Measurements from ENCODE around the gene GRK5. TPM values are rescaled to one million over a fixed set of nuclear protein-coding genes. Genes with fewer than 3 reads are reported as not detected.

GRK5 gene
- total RNA-seq, 1 experiment from 2014 or later = 2.3 TPM

DNA sequence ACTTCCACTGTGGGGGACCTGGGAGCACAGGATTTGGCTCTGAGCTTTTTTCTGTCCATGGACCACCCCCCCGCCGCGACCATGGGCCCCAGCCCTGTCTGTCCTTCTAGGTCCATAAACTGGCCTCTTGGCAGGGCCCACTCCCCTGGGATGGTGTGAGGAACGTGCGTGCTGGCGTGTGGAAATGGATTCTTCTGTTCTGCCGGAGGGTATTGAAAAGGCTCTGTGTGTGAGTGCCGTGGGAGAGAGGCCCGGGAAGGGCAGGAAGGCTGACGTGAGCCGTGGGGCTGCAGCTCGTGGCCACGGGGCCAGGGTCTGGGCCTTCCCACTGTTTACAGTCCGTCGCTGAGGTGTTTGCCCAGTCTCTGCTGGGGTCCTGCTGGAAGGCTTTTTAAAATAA lies 123.7 kb downstream of the GRK5 start (continued):
- TF ChIP-seq EMX1 (CRISPR knock-in tag; IDR thresholded peaks at IDR 0.05) (no peak), CREB1 (CRISPR knock-in tag; IDR thresholded peaks at IDR 0.05) (no peak), JUN (CRISPR knock-in tag; IDR thresholded peaks at IDR 0.05) (no peak), ARID4B (CRISPR knock-in tag; IDR thresholded peaks at IDR 0.05; ENCODE audit: borderline replicate concordance) (no peak), FOXP4 (CRISPR knock-in tag; IDR thresholded peaks at IDR 0.05) (no peak), ZNF138 (CRISPR knock-in tag; conservative IDR thresholded peaks at IDR 0.05) (no peak)
- TF ChIP-seq, protein P1, sequence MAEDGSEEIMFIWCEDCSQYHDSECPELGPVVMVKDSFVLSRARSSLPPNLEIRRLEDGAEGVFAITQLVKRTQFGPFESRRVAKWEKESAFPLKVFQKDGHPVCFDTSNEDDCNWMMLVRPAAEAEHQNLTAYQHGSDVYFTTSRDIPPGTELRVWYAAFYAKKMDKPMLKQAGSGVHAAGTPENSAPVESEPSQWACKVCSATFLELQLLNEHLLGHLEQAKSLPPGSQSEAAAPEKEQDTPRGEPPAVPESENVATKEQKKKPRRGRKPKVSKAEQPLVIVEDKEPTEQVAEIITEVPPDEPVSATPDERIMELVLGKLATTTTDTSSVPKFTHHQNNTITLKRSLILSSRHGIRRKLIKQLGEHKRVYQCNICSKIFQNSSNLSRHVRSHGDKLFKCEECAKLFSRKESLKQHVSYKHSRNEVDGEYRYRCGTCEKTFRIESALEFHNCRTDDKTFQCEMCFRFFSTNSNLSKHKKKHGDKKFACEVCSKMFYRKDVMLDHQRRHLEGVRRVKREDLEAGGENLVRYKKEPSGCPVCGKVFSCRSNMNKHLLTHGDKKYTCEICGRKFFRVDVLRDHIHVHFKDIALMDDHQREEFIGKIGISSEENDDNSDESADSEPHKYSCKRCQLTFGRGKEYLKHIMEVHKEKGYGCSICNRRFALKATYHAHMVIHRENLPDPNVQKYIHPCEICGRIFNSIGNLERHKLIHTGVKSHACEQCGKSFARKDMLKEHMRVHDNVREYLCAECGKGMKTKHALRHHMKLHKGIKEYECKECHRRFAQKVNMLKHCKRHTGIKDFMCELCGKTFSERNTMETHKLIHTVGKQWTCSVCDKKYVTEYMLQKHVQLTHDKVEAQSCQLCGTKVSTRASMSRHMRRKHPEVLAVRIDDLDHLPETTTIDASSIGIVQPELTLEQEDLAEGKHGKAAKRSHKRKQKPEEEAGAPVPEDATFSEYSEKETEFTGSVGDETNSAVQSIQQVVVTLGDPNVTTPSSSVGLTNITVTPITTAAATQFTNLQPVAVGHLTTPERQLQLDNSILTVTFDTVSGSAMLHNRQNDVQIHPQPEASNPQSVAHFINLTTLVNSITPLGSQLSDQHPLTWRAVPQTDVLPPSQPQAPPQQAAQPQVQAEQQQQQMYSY (CRISPR knock-in tag; IDR thresholded peaks at IDR 0.05) = no peak
- TF ChIP-seq, protein P2, sequence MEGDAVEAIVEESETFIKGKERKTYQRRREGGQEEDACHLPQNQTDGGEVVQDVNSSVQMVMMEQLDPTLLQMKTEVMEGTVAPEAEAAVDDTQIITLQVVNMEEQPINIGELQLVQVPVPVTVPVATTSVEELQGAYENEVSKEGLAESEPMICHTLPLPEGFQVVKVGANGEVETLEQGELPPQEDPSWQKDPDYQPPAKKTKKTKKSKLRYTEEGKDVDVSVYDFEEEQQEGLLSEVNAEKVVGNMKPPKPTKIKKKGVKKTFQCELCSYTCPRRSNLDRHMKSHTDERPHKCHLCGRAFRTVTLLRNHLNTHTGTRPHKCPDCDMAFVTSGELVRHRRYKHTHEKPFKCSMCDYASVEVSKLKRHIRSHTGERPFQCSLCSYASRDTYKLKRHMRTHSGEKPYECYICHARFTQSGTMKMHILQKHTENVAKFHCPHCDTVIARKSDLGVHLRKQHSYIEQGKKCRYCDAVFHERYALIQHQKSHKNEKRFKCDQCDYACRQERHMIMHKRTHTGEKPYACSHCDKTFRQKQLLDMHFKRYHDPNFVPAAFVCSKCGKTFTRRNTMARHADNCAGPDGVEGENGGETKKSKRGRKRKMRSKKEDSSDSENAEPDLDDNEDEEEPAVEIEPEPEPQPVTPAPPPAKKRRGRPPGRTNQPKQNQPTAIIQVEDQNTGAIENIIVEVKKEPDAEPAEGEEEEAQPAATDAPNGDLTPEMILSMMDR (IDR thresholded peaks at IDR 0.05) = no peak

GRCh38 chr10:119333146-119333792 lies 125.9 kb downstream of the GRK5 start:
- POLR2A ChIA-PET = no interaction called here
- H3K4me1 Mint-ChIP-seq = no peaks in the 10 kb centered on the region
- H3K27me3 Mint-ChIP-seq (ENCODE audit: low read depth) = no peaks in the 10 kb centered on the region
- CTCF ChIA-PET = interaction anchor here (0.6 to 0.9 kb wide), 2 partner anchors 112 to 124 kb away, joined by 3 read pairs; no protein-coding TSS in a partner anchor
- no peaks in the 10 kb centered on the region for H3K9me3 Mint-ChIP-seq
- H3K36me3 Mint-ChIP-seq = no peaks in the 10 kb centered on the region
- H3K27ac Mint-ChIP-seq = 0 out of 2 replicates have a peak overlapping the region, but pooled peaks have one; percentile 23
- DNase-seq (ENCODE audit: low spot score) (no peak), ATAC-seq (peak; percentile 18; the same call in 1 of the 2 replicates)
- H3K4me3 Mint-ChIP-seq = no peak overlapping the region
- TF ChIP-seq, protein P3, sequence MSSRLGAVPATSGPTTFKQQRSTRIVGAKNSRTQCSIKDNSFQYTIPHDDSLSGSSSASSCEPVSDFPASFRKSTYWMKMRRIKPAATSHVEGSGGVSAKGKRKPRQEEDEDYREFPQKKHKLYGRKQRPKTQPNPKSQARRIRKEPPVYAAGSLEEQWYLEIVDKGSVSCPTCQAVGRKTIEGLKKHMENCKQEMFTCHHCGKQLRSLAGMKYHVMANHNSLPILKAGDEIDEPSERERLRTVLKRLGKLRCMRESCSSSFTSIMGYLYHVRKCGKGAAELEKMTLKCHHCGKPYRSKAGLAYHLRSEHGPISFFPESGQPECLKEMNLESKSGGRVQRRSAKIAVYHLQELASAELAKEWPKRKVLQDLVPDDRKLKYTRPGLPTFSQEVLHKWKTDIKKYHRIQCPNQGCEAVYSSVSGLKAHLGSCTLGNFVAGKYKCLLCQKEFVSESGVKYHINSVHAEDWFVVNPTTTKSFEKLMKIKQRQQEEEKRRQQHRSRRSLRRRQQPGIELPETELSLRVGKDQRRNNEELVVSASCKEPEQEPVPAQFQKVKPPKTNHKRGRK (CRISPR knock-in tag; IDR thresholded peaks at IDR 0.05; ENCODE audit: borderline replicate concordance) = no peak
- no peak for TF ChIP-seq ATF1 (CRISPR knock-in tag; IDR thresholded peaks at IDR 0.05)
- TF ChIP-seq PRRX2 (CRISPR knock-in tag; IDR thresholded peaks at IDR 0.05) = no peak
- TF ChIP-seq, protein P4, sequence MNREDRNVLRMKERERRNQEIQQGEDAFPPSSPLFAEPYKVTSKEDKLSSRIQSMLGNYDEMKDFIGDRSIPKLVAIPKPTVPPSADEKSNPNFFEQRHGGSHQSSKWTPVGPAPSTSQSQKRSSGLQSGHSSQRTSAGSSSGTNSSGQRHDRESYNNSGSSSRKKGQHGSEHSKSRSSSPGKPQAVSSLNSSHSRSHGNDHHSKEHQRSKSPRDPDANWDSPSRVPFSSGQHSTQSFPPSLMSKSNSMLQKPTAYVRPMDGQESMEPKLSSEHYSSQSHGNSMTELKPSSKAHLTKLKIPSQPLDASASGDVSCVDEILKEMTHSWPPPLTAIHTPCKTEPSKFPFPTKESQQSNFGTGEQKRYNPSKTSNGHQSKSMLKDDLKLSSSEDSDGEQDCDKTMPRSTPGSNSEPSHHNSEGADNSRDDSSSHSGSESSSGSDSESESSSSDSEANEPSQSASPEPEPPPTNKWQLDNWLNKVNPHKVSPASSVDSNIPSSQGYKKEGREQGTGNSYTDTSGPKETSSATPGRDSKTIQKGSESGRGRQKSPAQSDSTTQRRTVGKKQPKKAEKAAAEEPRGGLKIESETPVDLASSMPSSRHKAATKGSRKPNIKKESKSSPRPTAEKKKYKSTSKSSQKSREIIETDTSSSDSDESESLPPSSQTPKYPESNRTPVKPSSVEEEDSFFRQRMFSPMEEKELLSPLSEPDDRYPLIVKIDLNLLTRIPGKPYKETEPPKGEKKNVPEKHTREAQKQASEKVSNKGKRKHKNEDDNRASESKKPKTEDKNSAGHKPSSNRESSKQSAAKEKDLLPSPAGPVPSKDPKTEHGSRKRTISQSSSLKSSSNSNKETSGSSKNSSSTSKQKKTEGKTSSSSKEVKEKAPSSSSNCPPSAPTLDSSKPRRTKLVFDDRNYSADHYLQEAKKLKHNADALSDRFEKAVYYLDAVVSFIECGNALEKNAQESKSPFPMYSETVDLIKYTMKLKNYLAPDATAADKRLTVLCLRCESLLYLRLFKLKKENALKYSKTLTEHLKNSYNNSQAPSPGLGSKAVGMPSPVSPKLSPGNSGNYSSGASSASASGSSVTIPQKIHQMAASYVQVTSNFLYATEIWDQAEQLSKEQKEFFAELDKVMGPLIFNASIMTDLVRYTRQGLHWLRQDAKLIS (CRISPR knock-in tag; IDR thresholded peaks at IDR 0.05; ENCODE audit: borderline replicate concordance) = no peak
- TF ChIP-seq FOXP4 (CRISPR knock-in tag; IDR thresholded peaks at IDR 0.05) = no peak
- no peak for TF ChIP-seq ELF4 (CRISPR knock-in tag; IDR thresholded peaks at IDR 0.05; ENCODE audit: low read depth)
- TF ChIP-seq OVOL2 (CRISPR knock-in tag; IDR thresholded peaks at IDR 0.05; ENCODE audit: borderline replicate concordance) = no peak
- no peak for TF ChIP-seq TEAD1 (CRISPR knock-in tag; IDR thresholded peaks at IDR 0.05)
